HCEC 1CT (cell line): ENCODE data around the gene DNASE1L3.
"Not testable (repeated sequence)": the region's sequence is repeated elsewhere in the genome, so short reads cannot be mapped to it uniquely, and the experiment has no call there.

ENCODE experiments used
- DNase-seq: peaks from one replicate; pipeline ENCODE4 v3.0.0-alpha.2; 2017

The DNASE1L3 gene, protein sequence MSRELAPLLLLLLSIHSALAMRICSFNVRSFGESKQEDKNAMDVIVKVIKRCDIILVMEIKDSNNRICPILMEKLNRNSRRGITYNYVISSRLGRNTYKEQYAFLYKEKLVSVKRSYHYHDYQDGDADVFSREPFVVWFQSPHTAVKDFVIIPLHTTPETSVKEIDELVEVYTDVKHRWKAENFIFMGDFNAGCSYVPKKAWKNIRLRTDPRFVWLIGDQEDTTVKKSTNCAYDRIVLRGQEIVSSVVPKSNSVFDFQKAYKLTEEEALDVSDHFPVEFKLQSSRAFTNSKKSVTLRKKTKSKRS

DNA sequence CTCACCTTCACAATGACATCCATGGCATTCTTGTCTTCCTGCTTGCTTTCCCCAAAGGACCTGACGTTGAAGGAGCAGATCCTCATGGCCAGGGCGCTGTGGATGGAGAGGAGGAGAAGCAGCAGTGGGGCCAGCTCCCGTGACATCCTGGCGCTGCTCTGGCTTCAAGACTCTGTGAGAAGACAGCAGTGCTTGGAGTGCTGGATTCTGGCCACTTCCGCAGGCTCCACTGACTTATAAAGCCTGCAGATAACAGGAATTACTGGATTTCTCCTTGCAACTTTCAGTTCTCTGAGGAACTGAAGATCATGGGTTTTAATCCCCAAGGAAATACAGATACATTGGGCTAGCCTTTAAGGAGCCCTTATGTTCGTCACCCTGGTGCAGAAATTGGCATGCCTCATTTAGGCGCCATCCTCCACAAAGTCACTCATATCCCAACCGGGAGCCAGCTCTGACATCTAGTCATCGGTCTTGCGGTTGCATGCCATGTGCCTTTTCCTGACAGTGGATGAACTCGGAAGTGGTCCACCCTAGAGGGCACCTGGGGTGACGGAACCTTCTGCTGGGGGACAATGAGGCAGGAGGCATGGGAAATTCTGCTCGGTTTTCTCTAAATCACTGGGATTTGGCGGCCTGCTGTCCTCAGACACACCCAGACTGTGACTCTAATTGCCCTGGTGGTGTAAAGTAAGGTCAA, at the start of gene DNASE1L3:
TSS of gene DNASE1L3 (minus strand) at position 212 of the 700 bp plus-strand sequence. CDS start at position 146, 66 bp downstream.
- no peak for DNase-seq

GRCh38 chr3:58260261-58260731, 49.5 kb upstream of the DNASE1L3 start:
- peak; percentile 65 for DNase-seq

DNA sequence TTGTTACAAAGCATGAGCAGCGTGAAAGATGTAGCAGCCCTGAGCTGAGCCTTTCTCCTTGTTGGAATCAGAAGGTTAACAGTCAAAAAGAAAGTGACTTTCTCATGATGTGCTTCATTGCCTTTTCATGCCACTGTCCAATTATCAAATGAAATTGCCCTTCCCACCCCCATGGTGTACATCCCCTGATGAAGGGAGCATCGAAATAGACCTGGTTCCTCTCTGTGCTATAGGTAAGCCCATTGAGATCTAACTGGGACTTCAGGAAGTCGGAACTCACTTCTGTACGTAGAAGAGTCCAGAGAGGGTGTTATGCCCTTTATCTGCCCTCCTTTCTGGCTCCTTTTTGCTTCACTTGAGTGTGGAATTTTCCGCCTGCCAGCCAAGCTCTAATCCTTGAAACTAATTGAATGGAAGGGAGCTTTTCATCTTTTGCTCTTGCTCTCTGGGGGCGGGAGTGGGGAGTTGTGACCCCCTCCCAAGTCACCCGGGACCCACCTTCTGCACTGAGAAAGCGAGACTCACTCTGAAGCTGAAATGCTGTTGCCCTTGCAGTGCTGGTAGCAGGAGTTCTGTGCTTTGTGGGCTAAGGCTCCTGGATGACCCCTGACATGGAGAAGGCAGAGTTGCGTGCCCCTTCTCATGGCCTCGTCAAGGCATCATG, 47.8 kb upstream of the DNASE1L3 start:
- DNase-seq: no peak

GRCh38 chr3:58256511-58256910, 45.7 kb upstream of the DNASE1L3 start:
- DNase-seq: no peak

GRCh38 chr3:58256061-58256460, 45.3 kb upstream of the DNASE1L3 start:
- no peak for DNase-seq

DNA sequence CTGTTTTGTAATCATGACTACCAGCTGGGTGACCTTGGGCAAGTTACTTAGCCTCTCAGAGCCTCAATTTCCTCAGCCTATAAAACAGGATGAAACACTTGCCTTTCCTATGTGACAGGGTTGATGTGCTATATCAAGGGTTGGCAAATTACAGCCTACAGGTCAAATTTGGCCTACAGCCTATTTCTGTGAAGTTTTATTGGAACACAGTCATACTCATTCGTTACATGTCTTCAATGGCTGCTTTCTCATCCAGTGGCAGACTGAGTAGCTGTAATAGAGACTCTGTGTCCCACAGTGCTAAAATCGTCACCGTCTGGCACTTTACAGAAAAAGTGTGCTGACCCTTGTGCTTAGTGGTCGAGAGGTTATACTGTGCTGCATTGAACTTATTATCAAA, 43.4 kb upstream of the DNASE1L3 start:
- no peak for DNase-seq

DNA sequence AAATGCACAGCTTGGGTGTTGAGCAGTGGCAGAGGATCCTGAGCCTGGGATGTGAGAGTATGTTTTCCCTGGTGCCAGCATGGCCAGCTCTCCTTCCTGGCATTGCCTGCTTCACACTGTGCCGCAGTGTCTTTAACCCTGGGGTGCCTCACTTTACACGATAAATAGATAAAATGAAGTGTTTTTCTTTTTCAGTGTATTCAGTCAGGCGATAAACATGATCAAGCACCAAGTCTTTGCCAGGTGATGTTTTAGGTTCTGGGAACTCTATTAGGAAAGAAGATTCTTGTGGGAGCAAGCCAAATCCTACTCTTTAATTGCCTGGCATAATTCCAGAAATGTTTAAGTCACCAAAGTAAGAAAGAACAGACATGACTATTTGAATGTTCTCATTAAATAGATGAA, 40.9 kb upstream of the DNASE1L3 start:
- DNase-seq: no peak

DNA sequence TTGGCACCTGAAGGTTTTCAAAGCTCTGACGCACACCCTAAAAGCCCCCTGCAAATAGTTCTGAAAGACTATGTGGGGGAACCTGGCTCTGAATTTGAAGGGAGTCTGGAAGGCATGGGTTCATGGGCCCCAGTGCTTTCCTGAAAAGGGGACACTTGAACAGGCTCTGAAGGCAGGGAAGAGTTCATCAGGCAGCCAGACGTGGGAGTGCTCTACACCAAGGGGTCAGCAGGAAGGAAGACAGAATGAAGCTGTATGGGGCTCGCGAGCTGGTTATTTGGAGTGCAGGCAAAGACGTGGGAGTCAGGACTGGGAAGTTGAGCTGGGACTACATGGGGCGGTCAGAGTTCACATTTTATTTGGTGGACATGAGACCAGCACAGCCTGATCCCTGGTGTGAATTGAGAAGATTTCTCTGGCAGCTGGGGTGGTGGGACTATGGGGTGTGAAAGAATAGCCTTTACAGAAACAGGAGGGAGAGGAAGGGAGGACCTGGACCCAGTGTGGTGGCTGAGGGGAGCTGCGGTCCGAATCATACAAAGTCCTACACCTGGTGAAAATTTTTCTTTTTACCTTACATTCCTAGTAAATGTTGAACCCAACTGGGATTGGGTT, 39.4 kb upstream of the DNASE1L3 start:
- no peak for DNase-seq

- no peak for DNase-seq
These were observed 38.8 kb upstream of the DNASE1L3 start for GRCh38 chr3:58249358-58250092.

DNA sequence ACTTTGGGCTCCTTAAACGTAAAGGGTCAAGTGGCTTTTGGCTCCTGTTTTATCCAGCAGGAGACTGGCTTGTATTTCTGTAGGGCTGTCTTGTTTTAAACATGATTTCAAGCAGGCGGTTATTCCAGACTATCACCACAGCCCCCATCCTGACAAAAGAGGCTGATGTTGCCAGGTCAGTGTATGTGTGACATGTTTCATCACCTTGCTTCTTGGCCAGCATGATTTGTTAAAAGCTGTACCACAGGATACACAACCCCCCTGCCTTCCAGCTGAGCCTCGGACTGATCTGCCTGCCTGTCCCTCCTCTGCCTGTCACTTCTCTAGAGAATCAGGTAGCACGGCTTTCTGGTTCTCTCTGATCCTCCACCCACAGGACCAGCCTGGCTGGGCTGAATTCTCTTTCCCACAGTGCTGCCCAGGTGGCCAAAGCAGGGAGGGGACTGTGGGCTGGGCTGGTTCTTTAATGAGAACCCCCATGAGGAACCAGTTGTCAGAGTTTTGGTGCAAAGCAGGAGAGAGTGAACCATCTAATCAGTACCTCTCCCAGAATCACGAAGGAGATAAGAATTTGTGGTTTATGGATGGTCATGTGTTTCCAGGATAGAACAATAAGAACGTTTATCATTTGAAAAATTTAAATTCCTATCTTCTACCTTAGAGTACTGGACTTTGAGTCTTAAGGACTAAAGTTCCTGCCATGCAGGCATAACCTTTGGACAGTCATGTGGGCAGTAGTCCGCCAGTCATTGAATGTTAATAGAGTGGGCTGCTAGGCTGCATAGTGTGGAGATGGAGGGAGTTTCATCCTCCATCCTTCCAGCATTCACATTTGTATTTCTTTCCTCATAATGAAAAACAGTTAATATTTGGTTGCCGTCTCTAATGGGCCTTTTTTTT, 35.6 kb upstream of the DNASE1L3 start:
- DNase-seq: no peak

DNA sequence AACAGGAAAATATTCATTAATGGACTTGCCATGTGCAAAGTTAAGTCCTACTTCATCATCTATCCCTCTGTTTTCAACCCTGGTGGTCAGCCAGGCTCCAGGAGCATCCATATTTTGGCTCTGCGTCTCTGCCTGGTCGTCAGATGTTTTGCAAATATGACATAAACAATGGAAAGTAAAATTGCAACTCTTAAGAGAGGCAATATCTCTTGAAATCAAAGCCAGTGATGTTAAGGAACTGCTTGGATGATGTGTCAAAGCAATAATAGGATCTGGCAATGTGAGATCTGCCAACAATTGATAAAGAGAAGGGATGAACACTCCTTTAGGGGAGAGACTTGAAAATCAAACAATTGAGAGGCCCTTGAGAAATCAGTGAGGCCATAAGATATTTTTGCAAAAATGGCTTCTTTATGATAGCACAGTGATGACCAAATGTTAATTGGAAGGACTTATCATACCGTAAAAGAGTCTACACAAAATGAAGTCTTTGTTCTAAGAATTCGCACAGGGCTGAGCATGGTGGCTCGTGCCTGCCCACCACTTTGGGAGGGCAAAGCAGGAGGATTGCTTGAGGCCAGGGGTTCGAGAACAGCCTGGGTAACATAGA, 33.3 kb upstream of the DNASE1L3 start:
- DNase-seq: no peak

DNA sequence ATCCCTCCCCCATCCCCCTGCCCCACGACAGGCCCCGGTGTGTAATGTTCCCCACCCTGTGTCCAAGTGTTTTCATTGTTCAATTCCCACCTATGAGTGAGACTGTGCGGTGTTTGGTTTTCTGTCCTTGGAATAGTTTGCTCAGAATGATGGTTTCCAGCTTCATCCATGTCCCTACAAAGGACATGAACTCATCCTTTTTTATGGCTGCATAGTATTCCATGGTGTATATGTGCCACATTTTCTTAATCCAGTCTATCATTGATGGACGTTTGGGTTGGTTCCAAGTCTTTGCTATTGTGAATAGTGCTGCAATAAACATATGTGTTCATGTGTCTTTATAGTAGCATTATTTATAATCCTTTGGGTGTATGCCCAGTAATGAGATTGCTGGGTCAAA, 32.1 kb upstream of the DNASE1L3 start:
- DNase-seq: not testable (repeated sequence)

DNA sequence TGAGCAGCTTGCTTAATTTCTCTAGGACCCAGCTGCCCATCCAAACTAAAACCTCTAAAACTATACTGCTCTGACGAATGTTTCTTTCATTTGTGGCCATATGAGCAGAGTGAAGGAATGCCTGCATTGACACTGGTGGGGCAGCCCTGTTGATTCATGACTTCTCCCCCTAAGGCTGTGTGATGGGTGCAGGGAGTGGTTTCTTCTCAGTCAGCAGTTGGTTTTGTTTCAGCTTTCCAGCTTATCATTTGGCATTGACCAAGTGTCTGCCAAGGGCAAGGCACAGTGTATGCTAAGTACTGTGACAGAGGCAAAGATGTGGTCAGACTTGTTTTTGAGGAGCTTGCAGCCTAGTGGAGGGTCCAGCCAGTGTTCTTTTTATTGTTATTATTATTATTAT, 31.6 kb upstream of the DNASE1L3 start:
- DNase-seq: no peak

DNA sequence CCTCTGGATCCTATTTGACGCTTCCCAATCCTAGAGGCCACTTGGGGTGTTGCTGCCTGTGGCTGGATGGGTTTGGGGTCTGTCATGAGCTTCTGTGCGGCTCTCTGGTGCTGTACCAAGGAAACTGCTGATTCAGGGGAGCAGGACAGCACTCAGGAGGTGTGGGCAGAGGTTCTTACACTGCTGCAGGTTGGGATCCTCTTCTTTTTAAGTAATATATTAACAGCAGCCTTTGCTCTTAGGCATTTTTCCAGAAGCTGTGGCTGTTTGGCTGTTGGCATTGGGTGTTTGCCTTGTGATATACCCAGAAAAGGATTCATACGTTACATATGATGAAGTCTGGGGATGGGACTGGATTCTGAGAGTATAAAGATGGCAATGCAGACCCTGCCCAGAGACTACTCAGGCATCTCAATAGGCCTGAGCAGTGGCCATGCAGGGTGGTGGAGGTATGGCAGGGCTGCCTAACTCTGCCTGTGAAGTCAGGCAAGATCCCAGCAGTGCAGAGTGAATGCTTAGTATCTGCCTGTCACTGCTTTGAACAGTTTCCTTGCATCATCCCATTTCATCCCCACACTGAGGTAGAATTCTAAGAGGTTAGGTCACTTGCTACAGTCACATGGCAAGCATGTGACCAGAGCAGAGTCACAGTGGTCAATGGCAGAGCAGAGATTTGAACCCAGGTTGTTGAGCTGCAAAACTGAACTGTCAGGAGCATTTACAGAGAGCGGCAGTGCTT, 30.7 kb upstream of the DNASE1L3 start:
- no peak for DNase-seq

DNA sequence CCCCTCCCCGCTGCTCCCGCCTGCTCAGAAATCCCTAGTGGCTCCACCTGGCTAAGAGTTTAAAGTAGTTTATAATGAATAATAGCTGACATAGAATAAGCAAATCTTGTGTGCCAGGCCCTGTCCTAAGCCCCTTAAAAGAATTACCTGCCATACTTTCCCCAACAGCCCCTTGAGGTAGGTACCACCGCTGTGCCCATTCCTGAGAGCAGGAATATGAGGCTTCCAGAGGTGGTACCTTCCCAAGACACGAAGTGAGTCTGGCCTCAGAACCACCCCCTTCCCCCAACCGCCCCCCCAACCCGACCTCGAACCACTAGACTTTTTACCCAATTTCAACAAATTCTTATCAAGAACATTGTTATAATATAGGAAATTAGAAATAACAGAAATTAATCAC, 28.1 kb upstream of the DNASE1L3 start:
- DNase-seq: no peak

DNA sequence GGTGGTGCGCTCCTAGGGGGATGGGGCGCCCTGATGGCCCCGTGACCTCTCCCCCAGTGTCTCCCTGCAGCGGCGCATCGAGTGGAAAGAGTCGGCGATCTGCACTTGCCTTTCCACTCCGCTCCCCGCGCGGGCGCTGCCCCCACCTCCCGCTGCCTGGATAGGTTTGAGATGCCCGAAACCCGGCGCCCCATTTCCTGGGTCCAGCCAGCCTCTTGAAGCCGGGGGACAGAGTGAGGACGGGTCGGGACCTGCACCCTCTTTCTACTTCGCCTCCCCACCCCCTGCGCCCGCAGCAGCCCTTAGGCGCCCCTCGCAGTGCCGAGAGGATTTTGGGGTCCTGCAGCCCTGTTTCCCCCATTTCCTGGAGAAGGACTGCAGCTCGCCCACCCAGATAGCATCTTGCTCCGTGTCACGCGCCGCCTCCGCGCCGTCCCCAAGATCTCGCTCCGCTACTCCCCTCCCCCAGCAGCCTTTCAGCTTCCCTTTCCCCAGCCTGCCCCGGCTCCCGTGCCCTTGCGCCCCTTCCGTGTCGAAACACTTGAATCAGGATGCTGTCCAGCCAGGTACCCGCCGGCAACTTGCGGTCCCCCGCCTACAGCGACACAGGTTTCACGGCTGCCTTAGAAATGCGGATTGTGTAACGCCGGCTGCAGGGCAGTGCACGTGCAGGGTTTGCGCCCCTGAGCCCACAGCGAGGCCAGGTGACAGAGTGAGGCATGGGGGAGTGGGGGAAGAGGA, 27.3 kb upstream of the DNASE1L3 start:
- DNase-seq: peak; percentile 50

DNA sequence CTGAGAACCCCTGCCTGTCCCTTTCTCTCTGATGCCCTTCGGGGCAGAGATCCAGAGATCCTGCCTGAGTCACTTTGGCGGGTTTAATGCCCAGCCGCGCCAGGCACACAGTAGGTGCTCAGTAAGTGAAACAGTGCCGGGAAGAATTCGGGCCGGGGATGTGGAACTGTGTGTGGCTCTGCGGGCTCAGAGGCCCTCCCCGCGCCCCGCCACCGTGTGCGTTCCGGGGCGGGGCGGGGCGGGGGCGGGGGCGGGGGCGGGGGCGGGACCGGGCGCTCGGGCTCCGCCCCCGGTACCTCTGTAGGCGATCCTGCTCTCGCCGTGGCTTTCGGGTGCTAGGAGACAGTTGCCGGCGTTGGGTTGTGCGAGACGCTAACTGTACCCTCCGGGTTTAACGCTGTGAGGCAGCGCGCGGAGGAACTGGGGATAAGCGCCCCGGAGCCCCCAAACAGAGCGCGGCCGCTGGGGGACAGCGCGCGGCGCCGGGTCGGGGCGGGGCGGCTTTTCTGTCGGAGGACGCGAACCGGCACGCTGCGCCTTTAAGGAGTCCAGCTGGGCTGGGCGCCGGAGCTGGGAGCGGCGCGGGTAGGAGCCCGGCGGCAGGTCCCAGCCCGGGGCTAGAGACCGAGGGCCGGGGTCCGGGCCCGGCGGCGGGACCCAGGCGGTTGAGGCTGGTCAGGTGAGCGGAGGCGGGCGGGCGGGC, 26.6 kb upstream of the DNASE1L3 start, which contains the start of gene ABHD6:
TSS of gene ABHD6 (plus strand) at position 555 of the 703 bp plus-strand sequence. CDS start 18,795 bp downstream, outside the sequence.
- DNase-seq: peak; percentile 66

GRCh38 chr3:58236527-58237237, 25.9 kb upstream of the DNASE1L3 start:
- DNase-seq: no peak
